ENCODE results near the gene TGFBR3.

The TGFBR3 gene

DNA sequence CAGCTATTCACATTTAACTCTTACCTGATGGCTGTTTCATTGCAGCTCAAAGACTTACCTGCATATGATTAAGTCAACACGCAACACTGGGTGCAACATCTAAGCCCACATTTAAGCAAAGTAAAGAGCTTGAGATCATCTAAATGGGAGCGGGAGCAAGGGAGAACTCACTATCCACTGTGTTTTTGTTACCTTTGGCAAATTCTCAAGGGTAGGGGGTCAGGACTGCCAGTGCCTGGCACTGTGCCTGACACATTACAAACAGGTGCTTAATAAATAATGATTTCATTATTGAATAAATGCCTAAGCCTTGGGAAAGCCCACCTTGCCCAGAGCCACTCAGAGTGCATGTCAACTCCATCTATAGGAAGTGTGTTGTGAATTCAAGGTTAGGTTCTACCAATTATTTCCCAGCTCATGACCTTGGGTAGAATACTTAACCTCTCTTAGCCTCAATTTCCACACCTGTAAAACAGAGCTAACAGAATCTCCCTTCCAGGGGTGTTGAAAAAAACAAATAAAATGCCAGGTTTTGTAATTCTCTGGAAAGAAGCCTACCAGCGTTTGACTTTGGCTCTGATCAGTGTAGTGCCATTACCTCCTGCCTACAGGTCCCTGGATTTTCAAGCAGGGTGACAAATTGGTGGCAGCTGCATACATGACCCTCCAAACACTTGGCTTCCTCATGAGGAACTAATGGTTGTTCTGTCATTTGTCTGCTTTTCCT, 109.7 kb downstream of the TGFBR3 start:
- Histone ChIP-seq H3K27me3 (ENCODE audit: low read length) (no peaks in the 10 kb centered on the region), H3K4me2 (ENCODE audit: low read depth, low read length, poor library complexity, severe bottlenecking) (no peak overlapping the region)

DNA sequence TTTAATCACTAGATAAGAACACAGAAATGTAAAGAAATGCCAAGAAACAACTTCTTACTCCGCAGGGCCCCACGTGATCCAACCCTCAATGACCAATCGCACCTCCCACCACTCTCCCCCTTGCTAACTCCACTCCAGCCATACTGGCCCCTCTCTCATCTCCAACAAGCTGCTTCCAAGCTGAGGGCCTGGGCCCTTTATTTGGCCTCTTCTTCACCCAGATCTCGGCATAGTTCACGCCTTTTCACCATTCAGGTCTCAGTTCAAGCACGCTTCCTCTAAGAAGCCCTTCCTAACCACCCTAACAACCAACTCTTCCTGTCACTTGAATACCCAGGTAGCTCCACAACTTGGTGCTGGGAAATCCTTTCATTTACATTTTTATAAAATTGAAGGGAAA, 110.7 kb downstream of the TGFBR3 start:
- Histone ChIP-seq H3K9me2 (replicated peaks; ENCODE audit: insufficient read depth, low read length) (no peaks in the 10 kb centered on the region), H3K4me2 (ENCODE audit: low read depth, low read length, poor library complexity, severe bottlenecking) (no peak overlapping the region), H3K9ac (ENCODE audit: low read length) (no peak overlapping the region)

More for the DNA sequence above, 109.7 kb downstream of the TGFBR3 start:
- Histone ChIP-seq H3K9me3 (ENCODE audit: insufficient read depth, low read length) (no peaks in the 10 kb centered on the region), H3K9me2 (replicated peaks; ENCODE audit: insufficient read depth, low read length) (no peaks in the 10 kb centered on the region), H3K36me3 (ENCODE audit: low read length) (no peaks in the 10 kb centered on the region), H2AFZ (ENCODE audit: low read depth, low read length, severe bottlenecking) (no peak overlapping the region), H3F3A (ENCODE audit: insufficient read depth) (no peaks in the 10 kb centered on the region), H3K79me2 (ENCODE audit: insufficient read depth, low read length) (no peaks in the 10 kb centered on the region), H3K9ac (ENCODE audit: low read length) (no peak overlapping the region), H3K4me3 (ENCODE audit: insufficient read depth, low read length, poor library complexity, severe bottlenecking) (no peak overlapping the region), H4K20me1 (ENCODE audit: low read depth, low read length) (no peaks in the 10 kb centered on the region), H3K27ac (ENCODE audit: low read depth, low read length) (no peak overlapping the region)
- TF ChIP-seq, protein P1, sequence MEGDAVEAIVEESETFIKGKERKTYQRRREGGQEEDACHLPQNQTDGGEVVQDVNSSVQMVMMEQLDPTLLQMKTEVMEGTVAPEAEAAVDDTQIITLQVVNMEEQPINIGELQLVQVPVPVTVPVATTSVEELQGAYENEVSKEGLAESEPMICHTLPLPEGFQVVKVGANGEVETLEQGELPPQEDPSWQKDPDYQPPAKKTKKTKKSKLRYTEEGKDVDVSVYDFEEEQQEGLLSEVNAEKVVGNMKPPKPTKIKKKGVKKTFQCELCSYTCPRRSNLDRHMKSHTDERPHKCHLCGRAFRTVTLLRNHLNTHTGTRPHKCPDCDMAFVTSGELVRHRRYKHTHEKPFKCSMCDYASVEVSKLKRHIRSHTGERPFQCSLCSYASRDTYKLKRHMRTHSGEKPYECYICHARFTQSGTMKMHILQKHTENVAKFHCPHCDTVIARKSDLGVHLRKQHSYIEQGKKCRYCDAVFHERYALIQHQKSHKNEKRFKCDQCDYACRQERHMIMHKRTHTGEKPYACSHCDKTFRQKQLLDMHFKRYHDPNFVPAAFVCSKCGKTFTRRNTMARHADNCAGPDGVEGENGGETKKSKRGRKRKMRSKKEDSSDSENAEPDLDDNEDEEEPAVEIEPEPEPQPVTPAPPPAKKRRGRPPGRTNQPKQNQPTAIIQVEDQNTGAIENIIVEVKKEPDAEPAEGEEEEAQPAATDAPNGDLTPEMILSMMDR (IDR thresholded peaks at IDR 0.05; ENCODE audit: insufficient read depth, low read length, poor library complexity, severe bottlenecking), result no peak
- TF ChIP-seq EZH2phosphoT487 (conservative IDR thresholded peaks at IDR 0.05; ENCODE audit: low read length), result no peak

DNA sequence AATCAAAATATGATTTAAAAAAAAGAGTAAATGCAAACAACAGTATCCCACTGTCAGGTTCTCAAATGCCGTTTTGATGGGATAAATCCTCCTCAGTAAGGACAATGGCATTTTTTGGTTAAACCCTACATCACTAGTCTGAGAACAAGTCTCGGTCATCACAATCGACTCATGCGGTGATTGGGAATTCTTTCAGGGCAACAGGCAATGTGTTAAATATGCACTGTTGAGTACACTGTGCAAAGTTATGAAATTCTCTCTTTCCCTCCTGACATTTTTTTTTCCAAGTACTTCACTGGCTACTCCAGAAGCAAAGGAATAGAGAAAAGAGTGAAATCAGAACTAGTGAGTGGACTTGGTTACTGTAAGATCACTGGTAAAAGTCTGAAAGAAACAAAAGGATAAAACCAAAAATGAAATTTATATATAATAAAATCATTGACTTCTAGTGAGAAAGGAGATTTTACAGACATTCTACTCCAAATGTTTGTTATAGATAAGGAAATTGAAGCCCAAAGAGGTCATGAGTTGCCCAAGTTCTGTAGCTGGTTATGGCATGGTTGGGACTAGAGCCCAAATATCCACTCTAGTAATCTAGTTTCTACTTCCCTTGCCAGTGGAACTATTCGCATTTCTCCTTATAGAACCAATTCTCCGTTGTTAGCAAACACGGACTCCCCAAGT, 111.3 kb downstream of the TGFBR3 start:
- Histone ChIP-seq H3K9ac (ENCODE audit: low read length) (no peak overlapping the region), H3K79me2 (ENCODE audit: insufficient read depth, low read length) (no peaks in the 10 kb centered on the region), H4K20me1 (ENCODE audit: low read depth, low read length) (no peaks in the 10 kb centered on the region), H3F3A (ENCODE audit: insufficient read depth) (no peaks in the 10 kb centered on the region), H3K27me3 (ENCODE audit: low read length) (no peaks in the 10 kb centered on the region), H2AFZ (ENCODE audit: low read depth, low read length, severe bottlenecking) (no peak overlapping the region), H3K4me3 (ENCODE audit: insufficient read depth, low read length, poor library complexity, severe bottlenecking) (no peak overlapping the region), H3K9me3 (ENCODE audit: insufficient read depth, low read length) (no peaks in the 10 kb centered on the region), H3K27ac (ENCODE audit: low read depth, low read length) (no peak overlapping the region), H3K4me2 (ENCODE audit: low read depth, low read length, poor library complexity, severe bottlenecking) (no peak overlapping the region), H3K36me3 (ENCODE audit: low read length) (no peaks in the 10 kb centered on the region), H3K9me2 (replicated peaks; ENCODE audit: insufficient read depth, low read length) (no peaks in the 10 kb centered on the region)
- TF ChIP-seq, protein P1 (IDR thresholded peaks at IDR 0.05; ENCODE audit: insufficient read depth, low read length, poor library complexity, severe bottlenecking), result no peak
- no peak for TF ChIP-seq EZH2phosphoT487 (conservative IDR thresholded peaks at IDR 0.05; ENCODE audit: low read length)

More for the DNA sequence above, 110.7 kb downstream of the TGFBR3 start:
- no peaks in the 10 kb centered on the region for H3K36me3 ChIP-seq (ENCODE audit: low read length)
- H2AFZ ChIP-seq (ENCODE audit: low read depth, low read length, severe bottlenecking), result no peak overlapping the region
- H3K9me3 ChIP-seq (ENCODE audit: insufficient read depth, low read length), result no peaks in the 10 kb centered on the region
- H3K27me3 ChIP-seq (ENCODE audit: low read length), result no peaks in the 10 kb centered on the region
- no peaks in the 10 kb centered on the region for H3F3A ChIP-seq (ENCODE audit: insufficient read depth)
- no peaks in the 10 kb centered on the region for H4K20me1 ChIP-seq (ENCODE audit: low read depth, low read length)
- no peak overlapping the region for H3K4me3 ChIP-seq (ENCODE audit: insufficient read depth, low read length, poor library complexity, severe bottlenecking)
- H3K27ac ChIP-seq (ENCODE audit: low read depth, low read length), result no peak overlapping the region
- TF ChIP-seq EZH2phosphoT487 (conservative IDR thresholded peaks at IDR 0.05; ENCODE audit: low read length), result no peak
- TF ChIP-seq, protein P1 (IDR thresholded peaks at IDR 0.05; ENCODE audit: insufficient read depth, low read length, poor library complexity, severe bottlenecking), result no peak
- H3K79me2 ChIP-seq (ENCODE audit: insufficient read depth, low read length), result no peaks in the 10 kb centered on the region
